IMR-90 (cell line): ENCODE data around the gene CDK5RAP3.
A peak's percentile ranks its signal among the peaks of the same experiment; 100 is the strongest.

ENCODE experiments used
- BHLHE40 ChIP-seq: fragments of 150-350 bp; IDR thresholded peaks from 2 replicates; pipeline ENCODE4 v1.6.1; 2016; ENCODE audit warnings: mild to moderate bottlenecking, low read depth, low read length
- CEBPB ChIP-seq: IDR thresholded peaks from 2 replicates; pipeline ENCODE4 v1.6.1; 2012; ENCODE audit warnings: low read depth, low read length, improper control_type of control experiment
- CHD1 ChIP-seq: IDR thresholded peaks from 2 replicates; pipeline ENCODE4 v1.6.1; 2012; ENCODE audit warnings: low read depth, low read length, improper control_type of control experiment
- CTCF ChIP-seq: conservative IDR thresholded peaks from 2 replicates; pipeline ENCODE4 v1.5.1; 2012; ENCODE audit warnings: mild to moderate bottlenecking, low read depth, low read length, improper control_type of control experiment
- ELK1 ChIP-seq: fragments of 150-350 bp; IDR thresholded peaks from 2 replicates; pipeline ENCODE4 v1.6.1; 2016; ENCODE audit warnings: low read depth, mild to moderate bottlenecking, low read length, moderate library complexity, borderline replicate concordance
- FOS ChIP-seq: fragments of 150-350 bp; IDR thresholded peaks from 2 replicates; pipeline ENCODE4 v1.6.1; 2016; ENCODE audit warnings: low read depth, low read length
- MAFK ChIP-seq: IDR thresholded peaks from 2 replicates; pipeline ENCODE4 v1.6.1; 2012; ENCODE audit warnings: low read depth, low read length, improper control_type of control experiment
- POLR2A ChIP-seq: IDR thresholded peaks from 2 replicates; pipeline ENCODE4 v1.6.1; 2012; ENCODE audit warnings: mild to moderate bottlenecking, low read depth, low read length
- RAD21 ChIP-seq: IDR thresholded peaks from 2 replicates; pipeline ENCODE4 v1.6.1; 2012; ENCODE audit warnings: low read length, improper control_type of control experiment
- RFX5 ChIP-seq: IDR thresholded peaks from 2 replicates; pipeline ENCODE4 v1.8.0; 2012; ENCODE audit warnings: low read depth, mild to moderate bottlenecking, low read length, moderate library complexity
- SMC3 ChIP-seq: fragments of 150-350 bp; IDR thresholded peaks from 2 replicates; pipeline ENCODE4 v1.6.1; 2016; ENCODE audit warnings: low read depth, mild to moderate bottlenecking, antibody characterized with exemption, low read length, moderate library complexity
- USF2 ChIP-seq: fragments of 150-350 bp; IDR thresholded peaks from 2 replicates; pipeline ENCODE4 v1.6.1; 2017; ENCODE audit warnings: mild to moderate bottlenecking, antibody characterized with exemption, low read length, low read depth

GRCh38 chr17:47945080-47945479 is 25.8 kb upstream of the CDK5RAP3 start:
- TF ChIP-seq CTCF (no peak), POLR2A (no peak), USF2 (peak; percentile 36; the same call in 1 of the 2 replicates), MAFK (no peak), RAD21 (no peak), RFX5 (no peak), CEBPB (no peak), BHLHE40 (no peak), SMC3 (no peak), FOS (no peak), CHD1 (no peak), ELK1 (no peak)
